ENCODE measurements around the gene HYCC1. TPM values are rescaled to one million over a fixed set of nuclear protein-coding genes. Genes with fewer than 3 reads are reported as not detected.

Gene HYCC1
- total and polyA plus RNA-seq, 9 of the 15 experiments (the other 6 are each of a cell fraction or from before 2014, with no cell fraction given) = 11.2 to 40.6 (median 37.9) TPM

DNA sequence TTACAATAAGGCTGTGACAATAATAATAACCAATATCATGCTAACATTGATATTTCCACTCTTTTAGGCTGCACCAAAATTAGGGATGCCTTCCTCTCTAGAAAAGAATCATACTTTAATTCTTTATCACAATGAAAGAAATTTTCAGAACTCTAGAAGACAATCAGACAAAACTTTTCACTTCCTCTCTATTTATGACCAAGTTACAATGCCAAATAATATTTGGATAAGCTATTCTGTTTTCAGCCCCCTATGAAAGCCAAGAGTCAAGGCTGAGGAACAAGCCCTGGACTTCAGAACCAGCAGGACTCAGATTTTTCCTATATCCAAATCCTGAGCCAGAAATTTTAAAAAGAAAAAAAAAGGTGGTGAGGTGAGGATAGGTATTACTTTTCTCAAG, 4.6 kb downstream of the HYCC1 start:
- no peaks in the 10 kb centered on the region for H3K27me3 ChIP-seq (ENCODE audit: control insufficient read depth in 2 of 2, insufficient read depth in 2 of 2, low read length in 2 of 2)
- no peak overlapping the region for H3K4me3 ChIP-seq
- peaks cover 13% of the 10 kb centered on the region; the same call in 1 of the 2 replicates for H4K20me1 ChIP-seq (replicated peaks; ENCODE audit: control insufficient read depth, insufficient read depth, low read length)
- H3K9me3 ChIP-seq (replicated peaks; ENCODE audit: control insufficient read depth, insufficient read depth, low read depth, low read length) = no peaks in the 10 kb centered on the region
- no TSS peak for BruUV-seq (replicated peaks)
- H3K36me3 ChIP-seq (ENCODE audit: control insufficient read depth, insufficient read depth, low read length) = no peaks in the 10 kb centered on the region
- intact Hi-C loops (cut with micrococcal nuclease) (no loop called here), in situ Hi-C loops (cut with MboI) (no loop called here)
- TF ChIP-seq ZNF146 (CRISPR knock-in tag; IDR thresholded peaks at IDR 0.05; ENCODE audit: unreplicated experiment) (no peak), ADNP (tag; IDR thresholded peaks at IDR 0.05) (no peak), ERF (CRISPR knock-in tag; IDR thresholded peaks at IDR 0.05) (no peak), NFATC3 (IDR thresholded peaks at IDR 0.05) (no peak), TRIM24 (IDR thresholded peaks at IDR 0.05) (no peak), TAL1 (IDR thresholded peaks at IDR 0.05) (no peak), POLR3A (IDR thresholded peaks at IDR 0.05; ENCODE audit: borderline replicate concordance, extremely low read depth, insufficient read depth, insufficient read length) (no peak), CCNT2 (IDR thresholded peaks at IDR 0.05; ENCODE audit: borderline replicate concordance, extremely low read depth, insufficient read length, low read depth, low read length) (no peak)
- TF ChIP-seq, protein P1, sequence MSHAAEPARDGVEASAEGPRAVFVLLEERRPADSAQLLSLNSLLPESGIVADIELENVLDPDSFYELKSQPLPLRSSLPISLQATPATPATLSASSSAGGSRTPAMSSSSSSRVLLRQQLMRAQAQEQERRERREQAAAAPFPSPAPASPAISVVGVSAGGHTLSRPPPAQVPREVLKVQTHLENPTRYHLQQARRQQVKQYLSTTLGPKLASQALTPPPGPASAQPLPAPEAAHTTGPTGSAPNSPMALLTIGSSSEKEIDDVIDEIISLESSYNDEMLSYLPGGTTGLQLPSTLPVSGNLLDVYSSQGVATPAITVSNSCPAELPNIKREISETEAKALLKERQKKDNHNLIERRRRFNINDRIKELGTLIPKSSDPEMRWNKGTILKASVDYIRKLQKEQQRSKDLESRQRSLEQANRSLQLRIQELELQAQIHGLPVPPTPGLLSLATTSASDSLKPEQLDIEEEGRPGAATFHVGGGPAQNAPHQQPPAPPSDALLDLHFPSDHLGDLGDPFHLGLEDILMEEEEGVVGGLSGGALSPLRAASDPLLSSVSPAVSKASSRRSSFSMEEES (CRISPR knock-in tag; IDR thresholded peaks at IDR 0.05) = no peak
- TF ChIP-seq, protein P2, sequence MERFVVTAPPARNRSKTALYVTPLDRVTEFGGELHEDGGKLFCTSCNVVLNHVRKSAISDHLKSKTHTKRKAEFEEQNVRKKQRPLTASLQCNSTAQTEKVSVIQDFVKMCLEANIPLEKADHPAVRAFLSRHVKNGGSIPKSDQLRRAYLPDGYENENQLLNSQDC (CRISPR knock-in tag; IDR thresholded peaks at IDR 0.05) = no peak
- H3K4me2 ChIP-seq (ENCODE audit: insufficient read depth, low read length) = no peak overlapping the region
- ATAC-seq = no peak
- CTCF ChIA-PET (ENCODE audit: low intra/inter-chr PET ratio) = no interaction called here
- H3K79me2 ChIP-seq (ENCODE audit: control insufficient read depth, insufficient read depth, low read length) = peaks cover 85% of the 10 kb centered on the region
- peaks cover 13 to 22% of the 10 kb centered on the region in 2 experiments; a peak in 4 of 5 replicates for H3K4me1 ChIP-seq (replicated peaks in 1 of 2; ENCODE audit: control insufficient read depth in 2 of 2, insufficient read depth in 2 of 2, low read length in 2 of 2)
- no peak overlapping the region for H3K27ac ChIP-seq (ENCODE audit: extremely low read depth, low read depth, low read length)
- POLR2A ChIA-PET = interaction anchor here (1.0 kb wide), 1 partner anchor 14 kb away, joined by 3 read pairs; no protein-coding TSS in a partner anchor
- DNase-seq (ENCODE audit: extremely low read depth in 1 of 4, low spot score in 3 of 4) = no peak
- H3K9me1 ChIP-seq (ENCODE audit: control insufficient read depth, insufficient read depth, low read length) = no peaks in the 10 kb centered on the region
- no peak overlapping the region for H2AFZ ChIP-seq (ENCODE audit: low read depth, low read length)
- no peak overlapping the region for H3K9ac ChIP-seq (ENCODE audit: insufficient read depth in 1 of 2, low read depth in 2 of 2, low read length in 2 of 2)
- FAIRE-seq = no peak

Measured in K562 (cell line).